ENCODE measurements around the gene C16orf82. TPM values are rescaled to one million over a fixed set of nuclear protein-coding genes. Genes with fewer than 3 reads are reported as not detected.

C16orf82 gene
- total RNA-seq, 1 donor from 2014 or later, result not detected

Other genes with a start within 250 kb of the C16orf82 start
- gene KDM8, start 136.6 kb downstream of the C16orf82 start, total RNA-seq, result 2.0 and 2.4 TPM in 2 replicates
- gene NSMCE1, start 201.8 kb downstream of the C16orf82 start, total RNA-seq, result 59.7 and 73.2 TPM in 2 replicates
- 33.2 and 52.3 TPM in 2 replicates for gene IL4R, start 247.0 kb downstream of the C16orf82 start, total RNA-seq

Measured in pulmonary artery endothelial cell (primary cell).